ENCODE data around the gene TAOK3.

DNA sequence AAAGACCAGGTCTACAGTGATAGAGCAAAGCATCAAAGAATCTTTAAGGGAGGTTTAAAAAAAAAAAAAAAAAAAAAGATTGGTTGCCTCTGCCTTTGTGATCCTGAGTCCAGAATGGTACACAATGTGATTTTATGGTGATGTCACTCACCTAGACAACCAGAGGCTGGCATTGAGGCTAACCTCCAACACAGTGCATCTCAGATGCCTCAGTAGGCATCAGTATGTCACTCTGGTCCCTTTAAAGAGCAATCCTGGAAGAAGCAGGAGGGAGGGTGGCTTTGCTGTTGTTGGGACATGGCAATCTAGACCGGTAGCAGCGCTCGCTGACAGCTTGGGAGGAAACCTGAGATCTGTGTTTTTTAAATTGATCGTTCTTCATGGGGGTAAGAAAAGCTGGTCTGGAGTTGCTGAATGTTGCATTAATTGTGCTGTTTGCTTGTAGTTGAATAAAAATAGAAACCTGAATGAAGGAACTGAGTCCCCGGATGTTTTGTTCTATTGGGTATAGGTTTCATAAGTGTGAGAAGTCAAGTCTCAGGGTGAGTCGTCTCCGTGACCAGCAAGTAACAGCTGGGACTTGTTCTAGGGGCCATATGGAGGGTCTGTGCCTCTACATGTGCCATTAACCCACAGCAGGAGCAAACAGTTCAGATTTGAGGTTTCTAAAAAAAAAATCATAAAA lies 227.5 kb downstream of the TAOK3 start:
- TF ChIP-seq, protein P1, sequence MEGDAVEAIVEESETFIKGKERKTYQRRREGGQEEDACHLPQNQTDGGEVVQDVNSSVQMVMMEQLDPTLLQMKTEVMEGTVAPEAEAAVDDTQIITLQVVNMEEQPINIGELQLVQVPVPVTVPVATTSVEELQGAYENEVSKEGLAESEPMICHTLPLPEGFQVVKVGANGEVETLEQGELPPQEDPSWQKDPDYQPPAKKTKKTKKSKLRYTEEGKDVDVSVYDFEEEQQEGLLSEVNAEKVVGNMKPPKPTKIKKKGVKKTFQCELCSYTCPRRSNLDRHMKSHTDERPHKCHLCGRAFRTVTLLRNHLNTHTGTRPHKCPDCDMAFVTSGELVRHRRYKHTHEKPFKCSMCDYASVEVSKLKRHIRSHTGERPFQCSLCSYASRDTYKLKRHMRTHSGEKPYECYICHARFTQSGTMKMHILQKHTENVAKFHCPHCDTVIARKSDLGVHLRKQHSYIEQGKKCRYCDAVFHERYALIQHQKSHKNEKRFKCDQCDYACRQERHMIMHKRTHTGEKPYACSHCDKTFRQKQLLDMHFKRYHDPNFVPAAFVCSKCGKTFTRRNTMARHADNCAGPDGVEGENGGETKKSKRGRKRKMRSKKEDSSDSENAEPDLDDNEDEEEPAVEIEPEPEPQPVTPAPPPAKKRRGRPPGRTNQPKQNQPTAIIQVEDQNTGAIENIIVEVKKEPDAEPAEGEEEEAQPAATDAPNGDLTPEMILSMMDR (IDR thresholded peaks at IDR 0.05) = no peak
- no peak for TF ChIP-seq EZH2 (IDR thresholded peaks at IDR 0.05; ENCODE audit: borderline replicate concordance, insufficient read depth, low read depth, low read length, poor library complexity, severe bottlenecking)

Data from B cell (primary cell).